ENCODE results near the gene CDC42EP1.
"Not testable (repeated sequence)": the region's sequence is repeated elsewhere in the genome, so short reads cannot be mapped to it uniquely, and the experiment has no call there.

DNA sequence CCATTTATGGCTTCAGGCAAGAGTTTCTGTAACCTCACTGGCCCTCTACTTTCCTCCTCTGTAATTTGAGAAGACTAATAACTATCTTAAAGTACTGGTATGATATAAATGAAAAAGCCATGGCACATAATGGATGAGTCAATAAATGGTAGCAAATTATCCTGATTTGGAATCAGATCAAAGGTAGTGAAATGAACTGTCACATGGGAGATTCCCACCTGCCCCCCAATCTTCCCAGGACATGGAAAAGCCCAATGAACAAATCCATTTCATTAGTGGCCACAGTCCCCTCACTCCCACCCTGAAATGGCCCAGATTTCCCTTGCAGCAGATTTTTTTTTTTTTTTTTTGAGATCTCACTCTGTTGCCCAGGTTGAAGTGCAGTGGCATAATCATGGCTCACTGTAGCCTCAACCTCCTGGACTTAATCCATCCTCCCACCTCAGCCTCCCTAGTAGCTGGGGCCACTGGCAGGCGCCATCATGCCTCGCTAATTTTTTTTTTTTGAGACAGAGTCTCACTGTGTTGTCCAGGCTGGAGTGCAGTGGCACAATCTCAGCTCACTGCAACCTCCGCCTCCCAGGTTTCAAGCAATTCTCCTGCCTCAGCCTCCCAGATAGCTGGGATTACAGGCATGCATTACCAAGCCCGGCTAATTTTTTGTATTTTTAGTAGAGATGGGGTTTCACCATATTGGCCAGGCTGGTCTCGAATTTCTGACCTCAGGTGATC is 42.4 kb downstream of the CDC42EP1 start:
- TF ChIP-seq, protein P1, sequence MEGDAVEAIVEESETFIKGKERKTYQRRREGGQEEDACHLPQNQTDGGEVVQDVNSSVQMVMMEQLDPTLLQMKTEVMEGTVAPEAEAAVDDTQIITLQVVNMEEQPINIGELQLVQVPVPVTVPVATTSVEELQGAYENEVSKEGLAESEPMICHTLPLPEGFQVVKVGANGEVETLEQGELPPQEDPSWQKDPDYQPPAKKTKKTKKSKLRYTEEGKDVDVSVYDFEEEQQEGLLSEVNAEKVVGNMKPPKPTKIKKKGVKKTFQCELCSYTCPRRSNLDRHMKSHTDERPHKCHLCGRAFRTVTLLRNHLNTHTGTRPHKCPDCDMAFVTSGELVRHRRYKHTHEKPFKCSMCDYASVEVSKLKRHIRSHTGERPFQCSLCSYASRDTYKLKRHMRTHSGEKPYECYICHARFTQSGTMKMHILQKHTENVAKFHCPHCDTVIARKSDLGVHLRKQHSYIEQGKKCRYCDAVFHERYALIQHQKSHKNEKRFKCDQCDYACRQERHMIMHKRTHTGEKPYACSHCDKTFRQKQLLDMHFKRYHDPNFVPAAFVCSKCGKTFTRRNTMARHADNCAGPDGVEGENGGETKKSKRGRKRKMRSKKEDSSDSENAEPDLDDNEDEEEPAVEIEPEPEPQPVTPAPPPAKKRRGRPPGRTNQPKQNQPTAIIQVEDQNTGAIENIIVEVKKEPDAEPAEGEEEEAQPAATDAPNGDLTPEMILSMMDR (IDR thresholded peaks at IDR 0.05), result not testable (repeated sequence)
- TF ChIP-seq POLR2A, EP300, POLR2AphosphoS5 (IDR thresholded peaks at IDR 0.05): not testable (repeated sequence)
